GM12874 (cell line): ENCODE measurements around the gene R3HDML.

Source experiments
- CTCF ChIP-seq: IDR thresholded peaks from 2 replicates; pipeline ENCODE4 v1.5.1; 2011; ENCODE audit warnings: low read depth, mild to moderate bottlenecking, control low read depth, low read length, moderate library complexity; ENCODE audit not compliant: insufficient read depth

The R3HDML gene

GRCh38 chr20:44334709-44335108 lies 2.1 kb upstream of the R3HDML start:
- no peak for TF ChIP-seq CTCF

GRCh38 chr20:44335675-44336074 lies 1.2 kb upstream of the R3HDML start:
- TF ChIP-seq CTCF, result no peak

GRCh38 chr20:44336086-44336485 lies 757 bp upstream of the R3HDML start:
- no peak for TF ChIP-seq CTCF

- TF ChIP-seq CTCF, result no peak
These were observed 5.4 kb downstream of the R3HDML start for GRCh38 chr20:44342248-44342647.

GRCh38 chr20:44343162-44343675 lies 6.4 kb downstream of the R3HDML start:
- no peak for TF ChIP-seq CTCF

GRCh38 chr20:44344723-44345122 lies 7.9 kb downstream of the R3HDML start:
- no peak for TF ChIP-seq CTCF

- TF ChIP-seq CTCF, result no peak
These were observed 8.3 kb downstream of the R3HDML start for GRCh38 chr20:44345147-44345546.

- no peak for TF ChIP-seq CTCF
These were observed 11.4 kb downstream of the R3HDML start for GRCh38 chr20:44348168-44348659.
